Astrocyte (in vitro differentiated cells and primary cell): ENCODE measurements around the gene HOXA10.

Source experiments
- EZH2 ChIP-seq: IDR thresholded peaks from 2 replicates; pipeline ENCODE4 v1.6.1; 2012; ENCODE audit warnings: mild to moderate bottlenecking, low read length, inconsistent platforms; ENCODE audit not compliant: insufficient read depth
- TF ChIP-seq, protein P1 (sequence below): IDR thresholded peaks from 2 replicates; pipeline ENCODE4 v1.5.1; 2011; ENCODE audit warnings: low read depth, mild to moderate bottlenecking, inconsistent platforms, low read length, moderate library complexity; ENCODE audit not compliant: insufficient read depth

DNA sequence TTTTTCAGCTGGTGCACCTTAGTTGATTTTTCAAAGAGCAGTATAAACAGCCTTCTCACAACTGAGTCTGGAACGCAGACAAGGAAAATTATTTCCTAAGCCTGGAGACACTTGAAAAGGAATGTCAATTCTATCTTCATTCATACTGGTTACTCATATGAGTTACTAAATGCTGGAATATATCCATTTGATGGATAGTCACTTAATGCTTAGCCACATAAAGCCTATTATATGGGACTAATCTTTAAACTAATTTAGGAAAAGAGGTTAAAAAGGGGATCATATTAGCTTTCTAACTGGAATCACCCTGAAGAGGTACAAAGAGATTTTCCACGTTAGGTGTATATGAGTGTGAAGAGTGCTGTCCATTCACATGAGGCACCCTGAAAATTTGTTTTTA, 41.9 kb downstream of the HOXA10 start:
- TF ChIP-seq, protein P1, sequence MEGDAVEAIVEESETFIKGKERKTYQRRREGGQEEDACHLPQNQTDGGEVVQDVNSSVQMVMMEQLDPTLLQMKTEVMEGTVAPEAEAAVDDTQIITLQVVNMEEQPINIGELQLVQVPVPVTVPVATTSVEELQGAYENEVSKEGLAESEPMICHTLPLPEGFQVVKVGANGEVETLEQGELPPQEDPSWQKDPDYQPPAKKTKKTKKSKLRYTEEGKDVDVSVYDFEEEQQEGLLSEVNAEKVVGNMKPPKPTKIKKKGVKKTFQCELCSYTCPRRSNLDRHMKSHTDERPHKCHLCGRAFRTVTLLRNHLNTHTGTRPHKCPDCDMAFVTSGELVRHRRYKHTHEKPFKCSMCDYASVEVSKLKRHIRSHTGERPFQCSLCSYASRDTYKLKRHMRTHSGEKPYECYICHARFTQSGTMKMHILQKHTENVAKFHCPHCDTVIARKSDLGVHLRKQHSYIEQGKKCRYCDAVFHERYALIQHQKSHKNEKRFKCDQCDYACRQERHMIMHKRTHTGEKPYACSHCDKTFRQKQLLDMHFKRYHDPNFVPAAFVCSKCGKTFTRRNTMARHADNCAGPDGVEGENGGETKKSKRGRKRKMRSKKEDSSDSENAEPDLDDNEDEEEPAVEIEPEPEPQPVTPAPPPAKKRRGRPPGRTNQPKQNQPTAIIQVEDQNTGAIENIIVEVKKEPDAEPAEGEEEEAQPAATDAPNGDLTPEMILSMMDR, result no peak
- no peak for TF ChIP-seq EZH2
